OCI-LY1 (cell line): ENCODE measurements around the gene NPAS3.

Experiments used
- EZH2 ChIP-seq: fragments of 200-600 bp; sonication (generic), shearing (Covaris generic); IDR thresholded peaks from 2 replicates; pipeline ENCODE4 v1.8.0; 2017; ENCODE audit warnings: borderline replicate concordance, mixed run types, mild to moderate bottlenecking, antibody characterized with exemption, low read length, moderate library complexity, mixed read lengths
- TF ChIP-seq, protein P1 (sequence below): fragments of 200-600 bp; sonication (generic), shearing (Covaris generic); IDR thresholded peaks from 2 replicates; pipeline ENCODE4 v1.5.1; 2017; ENCODE audit warnings: mild to moderate bottlenecking, antibody characterized with exemption, low read length, moderate library complexity, mixed read lengths

DNA sequence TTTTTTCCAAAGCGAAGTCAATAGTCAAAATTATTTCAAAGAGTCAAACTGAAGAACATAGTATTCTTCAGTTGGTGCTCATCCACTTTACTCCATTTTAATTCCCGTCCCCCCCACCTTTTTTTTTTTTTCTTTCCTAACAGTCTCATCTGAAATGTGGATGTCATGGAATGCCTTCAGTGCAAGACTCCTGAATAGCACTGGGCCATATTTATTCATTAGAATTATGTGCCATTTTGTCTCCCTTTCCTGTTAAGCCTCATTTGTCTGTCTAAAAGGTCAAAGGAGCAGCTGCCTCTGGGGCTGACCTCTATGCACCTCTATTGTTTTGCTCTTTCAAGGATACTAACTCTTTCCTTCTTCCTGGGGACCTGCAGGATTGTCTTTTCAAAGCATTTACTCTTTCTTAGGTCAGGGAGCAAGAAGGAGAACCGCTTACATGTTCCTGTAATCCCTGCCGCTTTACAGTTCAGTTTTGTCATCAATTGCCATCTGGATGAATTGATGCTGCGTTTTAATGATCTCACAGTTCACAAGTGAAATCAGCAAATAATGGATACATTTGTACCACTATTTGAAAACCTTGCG is 310.6 kb downstream of the NPAS3 start:
- no peak for TF ChIP-seq EZH2
- TF ChIP-seq, protein P1, sequence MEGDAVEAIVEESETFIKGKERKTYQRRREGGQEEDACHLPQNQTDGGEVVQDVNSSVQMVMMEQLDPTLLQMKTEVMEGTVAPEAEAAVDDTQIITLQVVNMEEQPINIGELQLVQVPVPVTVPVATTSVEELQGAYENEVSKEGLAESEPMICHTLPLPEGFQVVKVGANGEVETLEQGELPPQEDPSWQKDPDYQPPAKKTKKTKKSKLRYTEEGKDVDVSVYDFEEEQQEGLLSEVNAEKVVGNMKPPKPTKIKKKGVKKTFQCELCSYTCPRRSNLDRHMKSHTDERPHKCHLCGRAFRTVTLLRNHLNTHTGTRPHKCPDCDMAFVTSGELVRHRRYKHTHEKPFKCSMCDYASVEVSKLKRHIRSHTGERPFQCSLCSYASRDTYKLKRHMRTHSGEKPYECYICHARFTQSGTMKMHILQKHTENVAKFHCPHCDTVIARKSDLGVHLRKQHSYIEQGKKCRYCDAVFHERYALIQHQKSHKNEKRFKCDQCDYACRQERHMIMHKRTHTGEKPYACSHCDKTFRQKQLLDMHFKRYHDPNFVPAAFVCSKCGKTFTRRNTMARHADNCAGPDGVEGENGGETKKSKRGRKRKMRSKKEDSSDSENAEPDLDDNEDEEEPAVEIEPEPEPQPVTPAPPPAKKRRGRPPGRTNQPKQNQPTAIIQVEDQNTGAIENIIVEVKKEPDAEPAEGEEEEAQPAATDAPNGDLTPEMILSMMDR = no peak
